ENCODE data around the gene PSMD1.

The PSMD1 gene

GRCh38 chr2:231183851-231184250, 127.2 kb downstream of the PSMD1 start:
- no peak for TF ChIP-seq CTCF (conservative IDR thresholded peaks at IDR 0.05; ENCODE audit: low read depth, low read length)

GRCh38 chr2:231184319-231184718, 127.7 kb downstream of the PSMD1 start:
- Histone ChIP-seq H3K9ac (no peak overlapping the region), H3K4me2 (no peak overlapping the region), H3K4me3 (IDR thresholded peaks at IDR 0.05; ENCODE audit: insufficient read depth, low read depth, low read length) (no peak overlapping the region), H3K27ac (no peak overlapping the region), H2AFZ (ENCODE audit: low read depth) (no peak overlapping the region), H3K79me2 (ENCODE audit: insufficient read depth, low read depth) (no peaks in the 10 kb centered on the region), H4K20me1 (ENCODE audit: insufficient read depth) (no peaks in the 10 kb centered on the region), H3K4me1 (ENCODE audit: low read depth, poor library complexity, severe bottlenecking) (no peaks in the 10 kb centered on the region), H3K27me3 (ENCODE audit: insufficient read depth, low read depth) (no peaks in the 10 kb centered on the region), H3K36me3 (ENCODE audit: insufficient read depth) (no peaks in the 10 kb centered on the region)
- TF ChIP-seq CTCF (conservative IDR thresholded peaks at IDR 0.05; ENCODE audit: low read depth, low read length) = no peak

More at GRCh38 chr2:231183851-231184250, 127.2 kb downstream of the PSMD1 start:
- Histone ChIP-seq H3K4me2 (no peak overlapping the region), H4K20me1 (ENCODE audit: insufficient read depth) (no peaks in the 10 kb centered on the region), H3K27me3 (ENCODE audit: insufficient read depth, low read depth) (no peaks in the 10 kb centered on the region), H2AFZ (ENCODE audit: low read depth) (no peak overlapping the region), H3K4me3 (IDR thresholded peaks at IDR 0.05; ENCODE audit: insufficient read depth, low read depth, low read length) (no peak overlapping the region), H3K27ac (no peak overlapping the region), H3K9ac (no peak overlapping the region), H3K79me2 (ENCODE audit: insufficient read depth, low read depth) (no peaks in the 10 kb centered on the region), H3K36me3 (ENCODE audit: insufficient read depth) (no peaks in the 10 kb centered on the region), H3K4me1 (ENCODE audit: low read depth, poor library complexity, severe bottlenecking) (no peaks in the 10 kb centered on the region)

GRCh38 chr2:231185050-231185725, 128.5 kb downstream of the PSMD1 start:
- Histone ChIP-seq H3K4me1 (ENCODE audit: low read depth, poor library complexity, severe bottlenecking) (no peaks in the 10 kb centered on the region), H4K20me1 (ENCODE audit: insufficient read depth) (no peaks in the 10 kb centered on the region), H2AFZ (ENCODE audit: low read depth) (no peak overlapping the region), H3K27me3 (ENCODE audit: insufficient read depth, low read depth) (0 out of 2 replicates have a peak, but pooled peaks cover 3% of the 10 kb centered on the region), H3K4me2 (no peak overlapping the region), H3K36me3 (ENCODE audit: insufficient read depth) (no peaks in the 10 kb centered on the region), H3K4me3 (IDR thresholded peaks at IDR 0.05; ENCODE audit: insufficient read depth, low read depth, low read length) (no peak overlapping the region), H3K79me2 (ENCODE audit: insufficient read depth, low read depth) (no peaks in the 10 kb centered on the region), H3K27ac (no peak overlapping the region), H3K9ac (no peak overlapping the region)
- TF ChIP-seq CTCF (conservative IDR thresholded peaks at IDR 0.05; ENCODE audit: low read depth, low read length) = no peak

- TF ChIP-seq CTCF (conservative IDR thresholded peaks at IDR 0.05; ENCODE audit: low read depth, low read length) = no peak
- no peaks in the 10 kb centered on the region for H3K36me3 ChIP-seq (ENCODE audit: insufficient read depth)
- no peak overlapping the region for H3K9ac ChIP-seq
- H4K20me1 ChIP-seq (ENCODE audit: insufficient read depth) = no peaks in the 10 kb centered on the region
- no peaks in the 10 kb centered on the region for H3K79me2 ChIP-seq (ENCODE audit: insufficient read depth, low read depth)
- no peak overlapping the region for H3K27ac ChIP-seq
- no peak overlapping the region for H3K4me2 ChIP-seq
- 0 out of 2 replicates have a peak, but pooled peaks cover 3% of the 10 kb centered on the region for H3K27me3 ChIP-seq (ENCODE audit: insufficient read depth, low read depth)
- no peaks in the 10 kb centered on the region for H3K4me1 ChIP-seq (ENCODE audit: low read depth, poor library complexity, severe bottlenecking)
- H2AFZ ChIP-seq (ENCODE audit: low read depth) = no peak overlapping the region
- H3K4me3 ChIP-seq (IDR thresholded peaks at IDR 0.05; ENCODE audit: insufficient read depth, low read depth, low read length) = no peak overlapping the region
Measured at GRCh38 chr2:231185886-231186285, 129.2 kb downstream of the PSMD1 start.

Data from KMS-11 (cell line).